IMR-90 (cell line): ENCODE measurements around the gene METRNL. TPM values are rescaled to one million over a fixed set of nuclear protein-coding genes. Genes with fewer than 3 reads are reported as not detected.
A peak's percentile ranks its signal among the peaks of the same experiment; 100 is the strongest.

ENCODE experiments used
- ATAC-seq: fragments of 200-7000 bp; cut with Tn5 transposase; 2 replicates; pipeline ENCODE4 v1.9.1; 2020; ENCODE audit warnings: low read depth, mild to moderate bottlenecking, moderate library complexity
- BruUV-seq: library from RNA; stranded (reverse); fragments of 400-500 nt; replicated peaks from 2 replicates; lab custom pipeline; 2021; lab: Mats Ljungman, UMichigan
- CTCF ChIA-PET: fragments of 300-600 bp; formaldehyde crosslinking; extraction: SDS; loops from one replicate; lab custom pipeline; 2021; ENCODE audit warnings: antibody characterized with exemption; lab: Yijun Ruan, JAX
- POLR2A ChIA-PET: fragments of 300-600 bp; sonication (Branson Sonifier 250); formaldehyde crosslinking; loops from one replicate; lab custom pipeline; 2022; ENCODE audit warnings: antibody characterized with exemption; ENCODE audit not compliant: unreplicated experiment; lab: Charles Lee
- DNase-seq: peaks from one replicate; pipeline ENCODE4 v3.0.0; 2013
- H2AFZ ChIP-seq: replicated peaks from 2 replicates; pipeline ENCODE3; 2013; ENCODE audit warnings: low read length, mild to moderate bottlenecking; ENCODE audit not compliant: poor library complexity
- H2AK5ac ChIP-seq: 2 replicates; pipeline ENCODE4 v1.6.1; 2013; ENCODE audit warnings: low read depth, low read length, inconsistent platforms
- H2AK9ac ChIP-seq: replicated peaks from 2 replicates; pipeline ENCODE3; 2013; ENCODE audit warnings: mild to moderate bottlenecking, low read depth, low read length, moderate library complexity; ENCODE audit not compliant: poor library complexity
- H2BK120ac ChIP-seq: 2 replicates; pipeline ENCODE4 v1.6.1; 2013; ENCODE audit warnings: low read depth, low read length, inconsistent platforms
- H2BK15ac ChIP-seq: 3 replicates; pipeline ENCODE4 v1.6.1; 2013; ENCODE audit warnings: low read depth, low read length, inconsistent platforms
- H2BK20ac ChIP-seq: 2 replicates; pipeline ENCODE4 v1.6.1; 2013; ENCODE audit warnings: low read depth, mild to moderate bottlenecking, inconsistent platforms, low read length, moderate library complexity
- H2BK5ac ChIP-seq: 2 replicates; pipeline ENCODE4 v1.6.1; 2013; ENCODE audit warnings: mild to moderate bottlenecking, low read depth, low read length, inconsistent platforms; ENCODE audit not compliant: poor library complexity, severe bottlenecking
- H3K14ac ChIP-seq: replicated peaks from 2 replicates; pipeline ENCODE4 v1.6.1; 2013; ENCODE audit warnings: low read depth, low read length, inconsistent platforms
- H3K18ac ChIP-seq: 2 replicates; pipeline ENCODE4 v1.6.1; 2013; ENCODE audit warnings: low read depth, low read length, control low read depth
- H3K23ac ChIP-seq: 2 replicates; pipeline ENCODE4 v1.6.1; 2013; ENCODE audit warnings: low read depth, low read length, inconsistent platforms
- H3K27ac ChIP-seq: 2 replicates; pipeline ENCODE4 v1.5.1; 2013; ENCODE audit warnings: mild to moderate bottlenecking, control low read depth, low read length; ENCODE audit not compliant: insufficient read depth
- H3K27me3 ChIP-seq: 2 replicates; pipeline ENCODE4 v1.6.1; 2013; ENCODE audit warnings: low read length; ENCODE audit not compliant: control insufficient read depth, insufficient read depth
- H3K36me3 ChIP-seq: 2 replicates; pipeline ENCODE4 v1.6.1; 2013; ENCODE audit warnings: low read length, mixed read lengths; ENCODE audit not compliant: control insufficient read depth, insufficient read depth
- H3K4ac ChIP-seq: 2 replicates; pipeline ENCODE4 v1.6.1; 2013; ENCODE audit warnings: low read depth, low read length, inconsistent platforms
- H3K4me1 ChIP-seq: 2 replicates; pipeline ENCODE4 v1.6.1; 2013; ENCODE audit warnings: low read length, mixed read lengths; ENCODE audit not compliant: control insufficient read depth, insufficient read depth
- H3K4me2 ChIP-seq: 2 replicates; pipeline ENCODE4 v1.6.1; 2013; ENCODE audit warnings: low read depth, mild to moderate bottlenecking, control low read depth, low read length, moderate library complexity
- H3K4me3 ChIP-seq: 2 replicates; pipeline ENCODE4 v1.5.1; 2013; ENCODE audit warnings: low read depth, mild to moderate bottlenecking, control low read depth, low read length, moderate library complexity; ENCODE audit not compliant: insufficient read depth
- H3K56ac ChIP-seq: 2 replicates; pipeline ENCODE4 v1.6.1; 2013; ENCODE audit warnings: low read length, inconsistent platforms; ENCODE audit not compliant: insufficient read depth; ENCODE audit errors: extremely low read depth
- H3K79me1 ChIP-seq, 2 experiments: 2 replicates each; pipeline ENCODE4 v1.6.1; 2013; ENCODE audit warnings: low read length in 2 of 2, inconsistent platforms in 1 of 2, low read depth in 1 of 2
- H3K9ac ChIP-seq: 2 replicates; pipeline ENCODE4 v1.6.1; 2013; ENCODE audit warnings: low read depth, low read length, control low read depth
- H3K9me1 ChIP-seq: 2 replicates; pipeline ENCODE4 v1.6.1; 2013; ENCODE audit warnings: low read length, inconsistent platforms; ENCODE audit not compliant: insufficient read depth
- H3K9me3 ChIP-seq: 2 replicates; pipeline ENCODE4 v1.6.1; 2013; ENCODE audit warnings: low read length; ENCODE audit not compliant: control insufficient read depth, insufficient read depth
- H4K20me1 ChIP-seq: 2 replicates; pipeline ENCODE4 v1.6.1; 2013; ENCODE audit warnings: low read length, inconsistent platforms; ENCODE audit not compliant: insufficient read depth
- H4K5ac ChIP-seq: 2 replicates; pipeline ENCODE4 v1.6.1; 2013; ENCODE audit warnings: mild to moderate bottlenecking, low read depth, low read length, control low read depth
- H4K8ac ChIP-seq, 2 experiments: 2 replicates each; pipeline ENCODE4 v1.6.1; 2013; ENCODE audit warnings: low read depth in 2 of 2, low read length in 2 of 2, control low read depth in 1 of 2, inconsistent platforms in 1 of 2
- H4K91ac ChIP-seq: 2 replicates; pipeline ENCODE4 v1.6.1; 2013; ENCODE audit warnings: low read depth, low read length, inconsistent platforms; ENCODE audit not compliant: insufficient read depth
- BHLHE40 ChIP-seq: fragments of 150-350 bp; IDR thresholded peaks from 2 replicates; pipeline ENCODE4 v1.6.1; 2016; ENCODE audit warnings: mild to moderate bottlenecking, low read depth, low read length
- CEBPB ChIP-seq: IDR thresholded peaks from 2 replicates; pipeline ENCODE4 v1.6.1; 2012; ENCODE audit warnings: low read depth, low read length, improper control_type of control experiment
- CTCF ChIP-seq: conservative IDR thresholded peaks from 2 replicates; pipeline ENCODE4 v1.5.1; 2012; ENCODE audit warnings: mild to moderate bottlenecking, low read depth, low read length, improper control_type of control experiment
- FOS ChIP-seq: fragments of 150-350 bp; IDR thresholded peaks from 2 replicates; pipeline ENCODE4 v1.6.1; 2016; ENCODE audit warnings: low read depth, low read length
- MAFK ChIP-seq: IDR thresholded peaks from 2 replicates; pipeline ENCODE4 v1.6.1; 2012; ENCODE audit warnings: low read depth, low read length, improper control_type of control experiment
- MAZ ChIP-seq: IDR thresholded peaks from 2 replicates; pipeline ENCODE4 v1.6.1; 2012; ENCODE audit warnings: low read depth, mild to moderate bottlenecking, low read length, improper control_type of control experiment, moderate library complexity, borderline replicate concordance
- MXI1 ChIP-seq: IDR thresholded peaks from 2 replicates; pipeline ENCODE4 v1.6.1; 2012; ENCODE audit warnings: low read depth, mild to moderate bottlenecking, low read length, moderate library complexity, borderline replicate concordance
- POLR2A ChIP-seq: IDR thresholded peaks from 2 replicates; pipeline ENCODE4 v1.6.1; 2012; ENCODE audit warnings: mild to moderate bottlenecking, low read depth, low read length
- RAD21 ChIP-seq: IDR thresholded peaks from 2 replicates; pipeline ENCODE4 v1.6.1; 2012; ENCODE audit warnings: low read length, improper control_type of control experiment
- RCOR1 ChIP-seq: IDR thresholded peaks from 2 replicates; pipeline ENCODE4 v1.6.1; 2012; ENCODE audit warnings: mild to moderate bottlenecking, low read length, improper control_type of control experiment; ENCODE audit not compliant: insufficient replicate concordance
- RFX5 ChIP-seq: IDR thresholded peaks from 2 replicates; pipeline ENCODE4 v1.8.0; 2012; ENCODE audit warnings: low read depth, mild to moderate bottlenecking, low read length, moderate library complexity
- SMC3 ChIP-seq: fragments of 150-350 bp; IDR thresholded peaks from 2 replicates; pipeline ENCODE4 v1.6.1; 2016; ENCODE audit warnings: low read depth, mild to moderate bottlenecking, antibody characterized with exemption, low read length, moderate library complexity
- WGBS, 2 experiments: methylation state at CpG; one replicate each; pipeline versions ENCODE4 v1.1.5 to v1.1.7; 2013; ENCODE audit warnings: missing lambda C conversion rate in 2 of 2; ENCODE audit not compliant: insufficient read length in 1 of 2; ENCODE audit errors: extremely low coverage in 2 of 2; 5-methylcytosine and 5-hydroxymethylcytosine counted together
- dilution Hi-C: fragments of 300-500 bp; cut with HindIII; formaldehyde crosslinking; loops from one replicate; pipeline ENCODE4 v1.14.3; 2018; ENCODE audit warnings: low sequenced_read_pairs; ENCODE audit not compliant: unreplicated experiment
- in situ Hi-C: fragments of 300-500 bp; cut with MboI; formaldehyde crosslinking; loops from 3 replicates; pipeline ENCODE4 v1.14.3; 2019; ENCODE audit warnings: low sequenced_read_pairs, inconsistent platforms, mixed read lengths
- intact Hi-C: fragments of 100-400 bp; cut with micrococcal nuclease; formaldehyde crosslinking; loops from 2 replicates; pipeline ENCODE4 v1.10.0; 2022
- polyA plus RNA-seq, 3 experiments: library from polyadenylated mRNA; depleted of rRNA; stranded (reverse); fragments of >200 nt; gene quantifications; 2 replicates each; pipeline ENCODE4 v1.2.3, GENCODE V29; 2012; ENCODE audit warnings: low replicate concordance in 1 of 3
- total RNA-seq: library from RNA; depleted of rRNA; stranded (reverse); fragments of >200 nt; gene quantifications from 2 replicates; pipeline ENCODE4 v1.2.3, GENCODE V29; 2012
- TF ChIP-seq, protein P1 (sequence below): fragments of 150-350 bp; IDR thresholded peaks from 2 replicates; pipeline ENCODE4 v1.6.1; 2016; ENCODE audit warnings: low read depth, mild to moderate bottlenecking, low read length, moderate library complexity, borderline replicate concordance

The METRNL gene
- total and polyA plus RNA-seq, 2 of the 4 experiments (the other 2 are of a cell fraction): 17.9 to 48.2 TPM

DNA sequence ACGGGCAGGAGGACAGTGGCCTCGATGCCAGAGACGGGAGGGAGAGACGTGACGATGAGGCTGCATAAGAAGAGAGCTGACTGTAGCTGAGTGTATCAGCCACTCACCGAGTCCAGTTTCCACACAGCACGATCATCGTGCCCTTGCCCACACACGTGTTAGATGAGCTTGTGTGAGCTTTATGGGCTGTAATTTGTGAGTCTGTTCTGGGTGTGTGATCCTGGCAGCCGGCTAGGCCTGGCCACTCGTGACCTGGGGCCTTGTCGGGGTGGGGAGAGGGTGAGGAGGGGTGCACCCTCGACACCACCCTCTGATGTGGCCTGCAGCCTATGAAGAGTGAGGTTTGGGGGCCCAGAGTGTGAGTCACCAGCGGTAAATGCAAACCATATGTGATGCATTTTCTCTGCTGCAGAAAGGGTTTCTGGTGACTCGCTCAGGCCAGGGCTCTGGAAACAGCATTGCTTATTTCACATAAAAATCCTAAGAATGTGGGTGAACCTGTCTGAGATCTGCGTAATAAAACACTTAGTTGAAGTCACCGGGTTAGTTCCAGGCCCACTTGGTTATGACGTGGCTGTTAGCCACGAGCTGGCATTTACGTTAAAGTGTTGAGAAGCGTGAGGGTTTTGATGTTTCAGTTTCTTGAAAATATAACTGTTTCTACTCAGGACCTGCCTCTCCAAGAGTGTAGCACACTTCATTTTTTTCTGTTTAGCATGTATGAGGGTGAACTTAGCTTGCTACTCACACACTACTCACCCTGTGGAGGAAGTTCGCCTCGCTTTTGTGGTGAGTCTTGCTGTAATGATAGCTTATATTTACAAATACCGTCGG lies 4.2 kb downstream of the METRNL start:
- peak overlapping the region; percentile 89 for H2BK20ac ChIP-seq
- peak overlapping the region; percentile 0; the same call in 1 of the 2 replicates for H3K4me3 ChIP-seq
- H3K27me3 ChIP-seq: peaks cover 4% of the 10 kb centered on the region; the same call in 1 of the 2 replicates
- peak overlapping the region; percentile 96 for H2BK120ac ChIP-seq
- peak; percentile 57 for ATAC-seq
- peak overlapping the region; percentile 92 for H2AK5ac ChIP-seq
- peak overlapping the region; percentile 99 for H2AK9ac ChIP-seq
- ChIA-PET POLR2A (interaction anchor here (0.6 kb wide), 2 partner anchors 332 to 1687 kb away, joined by 3 to 6 read pairs; no protein-coding TSS in a partner anchor), CTCF (interaction anchor here (1.8 kb wide), 1 partner anchor 120 kb away, joined by 4 read pairs; no protein-coding TSS in a partner anchor)
- peak overlapping the region; percentile 98 for H3K23ac ChIP-seq
- peak; percentile 99 for DNase-seq
- no peaks in the 10 kb centered on the region for H3K9me3 ChIP-seq
- H2BK15ac ChIP-seq: peak overlapping the region; percentile 13; the same call in 2 of the 3 replicates
- H3K14ac ChIP-seq: peak overlapping the region; percentile 93
- peaks cover 51% of the 10 kb centered on the region for H3K4me1 ChIP-seq
- peak overlapping the region; percentile 99 for H3K4ac ChIP-seq
- intact Hi-C loops (loop anchor here (1.0 kb wide), 1 partner anchor 120 kb away; no protein-coding TSS in a partner anchor), dilution Hi-C loops (no loop called here), in situ Hi-C loops (no loop called here)
- peak overlapping the region; percentile 45 for H3K56ac ChIP-seq
- peaks cover 33% of the 10 kb centered on the region; the same call in 1 of the 2 replicates for H3K36me3 ChIP-seq
- peak overlapping the region; percentile 67 for H4K5ac ChIP-seq
- peak overlapping the region; percentile 80 for H4K91ac ChIP-seq
- H3K4me2 ChIP-seq: peak overlapping the region; percentile 68
- peaks cover 43% of the 10 kb centered on the region for H3K9me1 ChIP-seq
- H4K20me1 ChIP-seq: peaks cover 74% of the 10 kb centered on the region
- H3K27ac ChIP-seq: peak overlapping the region; percentile 73
- peak overlapping the region; percentile 83 for H3K18ac ChIP-seq
- peaks cover 4 to 68% of the 10 kb centered on the region in 2 experiments; a peak in 2 of 4 replicates for H3K79me1 ChIP-seq
- peak overlapping the region; percentile 81 for H2AFZ ChIP-seq
- no TSS peak for BruUV-seq
- peak overlapping the region; percentile 99 for H2BK5ac ChIP-seq
- WGBS, 2 experiments: 7% methylated on average over 6 of the region's 25 CpGs; no CpG with 5 or more reads in 1 of the 2 experiments
- H3K9ac ChIP-seq: peak overlapping the region; percentile 69
- H4K8ac ChIP-seq: peak overlapping the region; percentile 51 to 93
- TF ChIP-seq BHLHE40 (peak; percentile 86), MXI1 (peak; percentile 85; the same call in 1 of the 2 replicates), MAFK (0 out of 2 replicates have a peak, but pooled peaks have one; percentile 8), MAZ (peak; percentile 83), POLR2A (peak; percentile 35), FOS (peak; percentile 91), CTCF (no peak), RAD21 (no peak; the same call in 1 of the 2 replicates), CEBPB (no peak; the same call in 1 of the 2 replicates), SMC3 (peak; percentile 9; the same call in 1 of the 2 replicates), RCOR1 (peak; percentile 92), RFX5 (no peak)
- TF ChIP-seq, protein P1, sequence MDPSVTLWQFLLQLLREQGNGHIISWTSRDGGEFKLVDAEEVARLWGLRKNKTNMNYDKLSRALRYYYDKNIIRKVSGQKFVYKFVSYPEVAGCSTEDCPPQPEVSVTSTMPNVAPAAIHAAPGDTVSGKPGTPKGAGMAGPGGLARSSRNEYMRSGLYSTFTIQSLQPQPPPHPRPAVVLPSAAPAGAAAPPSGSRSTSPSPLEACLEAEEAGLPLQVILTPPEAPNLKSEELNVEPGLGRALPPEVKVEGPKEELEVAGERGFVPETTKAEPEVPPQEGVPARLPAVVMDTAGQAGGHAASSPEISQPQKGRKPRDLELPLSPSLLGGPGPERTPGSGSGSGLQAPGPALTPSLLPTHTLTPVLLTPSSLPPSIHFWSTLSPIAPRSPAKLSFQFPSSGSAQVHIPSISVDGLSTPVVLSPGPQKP: no peak
